Measurements from ENCODE around the gene PIK3C2B. TPM values are rescaled to one million over a fixed set of nuclear protein-coding genes. Genes with fewer than 3 reads are reported as not detected.

PIK3C2B gene
- polyA plus RNA-seq, 1 donor from 2014 or later, result 23.7 TPM

GRCh38 chr1:204453141-204453772 lies 41.3 kb downstream of the PIK3C2B start:
- Histone ChIP-seq H4K20me1 (ENCODE audit: insufficient read depth) (no peaks in the 10 kb centered on the region), H3K79me2 (replicated peaks; ENCODE audit: insufficient read depth, low read length) (no peaks in the 10 kb centered on the region), H3K4me3 (ENCODE audit: low read length) (no peak overlapping the region), H3K36me3 (ENCODE audit: insufficient read depth, low read length) (peaks cover 17% of the 10 kb centered on the region), H3K9me2 (ENCODE audit: insufficient read depth, low read length) (no peaks in the 10 kb centered on the region), H3K9ac (ENCODE audit: low read length) (no peak overlapping the region), H3K27me3 (ENCODE audit: insufficient read depth, low read depth, low read length) (no peaks in the 10 kb centered on the region), H3K27ac (ENCODE audit: low read length) (no peak overlapping the region), H3F3A (ENCODE audit: insufficient read depth, low read length, poor library complexity, severe bottlenecking) (no peaks in the 10 kb centered on the region), H2AFZ (ENCODE audit: low read depth, low read length) (no peak overlapping the region), H3K9me3 (ENCODE audit: low read length) (no peaks in the 10 kb centered on the region), H3K4me2 (ENCODE audit: low read length) (no peak overlapping the region)
- TF ChIP-seq RAD21 (conservative IDR thresholded peaks at IDR 0.05) (no peak), POLR2AphosphoS5 (IDR thresholded peaks at IDR 0.05) (no peak), EZH2 (IDR thresholded peaks at IDR 0.05; ENCODE audit: borderline replicate concordance, insufficient read depth, low read length, poor library complexity, severe bottlenecking) (no peak), REST (IDR thresholded peaks at IDR 0.05; ENCODE audit: borderline replicate concordance) (no peak), MXI1 (conservative IDR thresholded peaks at IDR 0.05; ENCODE audit: poor library complexity, severe bottlenecking) (no peak), EP300 (conservative IDR thresholded peaks at IDR 0.05; ENCODE audit: poor library complexity, severe bottlenecking) (no peak), SMC3 (conservative IDR thresholded peaks at IDR 0.05; ENCODE audit: poor library complexity) (no peak), TAF1 (IDR thresholded peaks at IDR 0.05; ENCODE audit: low read depth) (no peak)
- TF ChIP-seq, protein P1, sequence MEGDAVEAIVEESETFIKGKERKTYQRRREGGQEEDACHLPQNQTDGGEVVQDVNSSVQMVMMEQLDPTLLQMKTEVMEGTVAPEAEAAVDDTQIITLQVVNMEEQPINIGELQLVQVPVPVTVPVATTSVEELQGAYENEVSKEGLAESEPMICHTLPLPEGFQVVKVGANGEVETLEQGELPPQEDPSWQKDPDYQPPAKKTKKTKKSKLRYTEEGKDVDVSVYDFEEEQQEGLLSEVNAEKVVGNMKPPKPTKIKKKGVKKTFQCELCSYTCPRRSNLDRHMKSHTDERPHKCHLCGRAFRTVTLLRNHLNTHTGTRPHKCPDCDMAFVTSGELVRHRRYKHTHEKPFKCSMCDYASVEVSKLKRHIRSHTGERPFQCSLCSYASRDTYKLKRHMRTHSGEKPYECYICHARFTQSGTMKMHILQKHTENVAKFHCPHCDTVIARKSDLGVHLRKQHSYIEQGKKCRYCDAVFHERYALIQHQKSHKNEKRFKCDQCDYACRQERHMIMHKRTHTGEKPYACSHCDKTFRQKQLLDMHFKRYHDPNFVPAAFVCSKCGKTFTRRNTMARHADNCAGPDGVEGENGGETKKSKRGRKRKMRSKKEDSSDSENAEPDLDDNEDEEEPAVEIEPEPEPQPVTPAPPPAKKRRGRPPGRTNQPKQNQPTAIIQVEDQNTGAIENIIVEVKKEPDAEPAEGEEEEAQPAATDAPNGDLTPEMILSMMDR (IDR thresholded peaks at IDR 0.05; ENCODE audit: poor library complexity, severe bottlenecking), result no peak

GRCh38 chr1:204451352-204452124 lies 43.1 kb downstream of the PIK3C2B start:
- no peak overlapping the region for H3K4me2 ChIP-seq (ENCODE audit: low read length)
- no peaks in the 10 kb centered on the region for H3K9me2 ChIP-seq (ENCODE audit: insufficient read depth, low read length)
- H3K79me2 ChIP-seq (replicated peaks; ENCODE audit: insufficient read depth, low read length), result no peaks in the 10 kb centered on the region
- no peaks in the 10 kb centered on the region for H3F3A ChIP-seq (ENCODE audit: insufficient read depth, low read length, poor library complexity, severe bottlenecking)
- no peak for TF ChIP-seq POLR2AphosphoS5 (IDR thresholded peaks at IDR 0.05)
- no peak for TF ChIP-seq TAF1 (IDR thresholded peaks at IDR 0.05; ENCODE audit: low read depth)
- TF ChIP-seq EP300 (conservative IDR thresholded peaks at IDR 0.05; ENCODE audit: poor library complexity, severe bottlenecking), result no peak
- TF ChIP-seq SMC3 (conservative IDR thresholded peaks at IDR 0.05; ENCODE audit: poor library complexity), result no peak
- TF ChIP-seq EZH2 (IDR thresholded peaks at IDR 0.05; ENCODE audit: borderline replicate concordance, insufficient read depth, low read length, poor library complexity, severe bottlenecking), result no peak
- no peak for TF ChIP-seq RAD21 (conservative IDR thresholded peaks at IDR 0.05)
- TF ChIP-seq MXI1 (conservative IDR thresholded peaks at IDR 0.05; ENCODE audit: poor library complexity, severe bottlenecking), result no peak
- no peak for TF ChIP-seq REST (IDR thresholded peaks at IDR 0.05; ENCODE audit: borderline replicate concordance)
- TF ChIP-seq, protein P1 (IDR thresholded peaks at IDR 0.05; ENCODE audit: poor library complexity, severe bottlenecking), result no peak
- no peak overlapping the region for H3K9ac ChIP-seq (ENCODE audit: low read length)
- H3K4me3 ChIP-seq (ENCODE audit: low read length), result no peak overlapping the region
- H3K27ac ChIP-seq (ENCODE audit: low read length), result no peak overlapping the region
- no peak overlapping the region for H2AFZ ChIP-seq (ENCODE audit: low read depth, low read length)
- H3K9me3 ChIP-seq (ENCODE audit: low read length), result no peaks in the 10 kb centered on the region
- peaks cover 17% of the 10 kb centered on the region for H3K36me3 ChIP-seq (ENCODE audit: insufficient read depth, low read length)
- no peaks in the 10 kb centered on the region for H3K27me3 ChIP-seq (ENCODE audit: insufficient read depth, low read depth, low read length)
- H4K20me1 ChIP-seq (ENCODE audit: insufficient read depth), result no peaks in the 10 kb centered on the region

All from neural cell (in vitro differentiated cells).